Mammary microvascular endothelial cell (primary cell): ENCODE results near the gene SUCLG2. TPM values are rescaled to one million over a fixed set of nuclear protein-coding genes. Genes with fewer than 3 reads are reported as not detected.

Experiments used
- total RNA-seq: library from RNA; depleted of rRNA; stranded (reverse); fragments of >200 nt; gene quantifications from 2 replicates; pipeline ENCODE4 v1.2.3, GENCODE V29; 2015

The SUCLG2 gene
- 45.4 and 47.3 TPM in 2 replicates for total RNA-seq

GRCh38 chr3:67654099-67654843 is at the start of gene SUCLG2:
SUCLG2 (minus strand) TSS chr3:67654612; CDS start chr3:67654586, 26 bp downstream.

